ENCODE data around the gene CDH13.

DNA sequence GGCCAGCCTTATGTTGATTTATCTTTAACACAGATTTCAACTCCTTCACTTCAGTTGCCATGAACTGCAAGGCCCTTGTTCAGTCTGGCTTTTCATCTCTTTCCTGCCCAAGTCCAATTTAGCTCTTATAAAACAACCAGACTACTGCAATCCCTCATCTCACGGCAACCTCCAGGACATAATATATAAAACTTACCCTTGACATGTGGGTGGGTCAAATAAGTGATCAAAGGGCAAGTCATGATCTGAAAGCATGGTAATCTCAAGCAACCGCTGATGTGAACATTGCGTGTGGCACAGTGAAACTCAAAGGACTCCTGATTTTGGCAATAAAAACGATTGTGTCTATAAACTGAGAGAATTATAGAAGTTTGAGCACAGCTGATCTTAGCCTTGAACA lies 364.6 kb downstream of the CDH13 start:
- TF ChIP-seq, protein P1, sequence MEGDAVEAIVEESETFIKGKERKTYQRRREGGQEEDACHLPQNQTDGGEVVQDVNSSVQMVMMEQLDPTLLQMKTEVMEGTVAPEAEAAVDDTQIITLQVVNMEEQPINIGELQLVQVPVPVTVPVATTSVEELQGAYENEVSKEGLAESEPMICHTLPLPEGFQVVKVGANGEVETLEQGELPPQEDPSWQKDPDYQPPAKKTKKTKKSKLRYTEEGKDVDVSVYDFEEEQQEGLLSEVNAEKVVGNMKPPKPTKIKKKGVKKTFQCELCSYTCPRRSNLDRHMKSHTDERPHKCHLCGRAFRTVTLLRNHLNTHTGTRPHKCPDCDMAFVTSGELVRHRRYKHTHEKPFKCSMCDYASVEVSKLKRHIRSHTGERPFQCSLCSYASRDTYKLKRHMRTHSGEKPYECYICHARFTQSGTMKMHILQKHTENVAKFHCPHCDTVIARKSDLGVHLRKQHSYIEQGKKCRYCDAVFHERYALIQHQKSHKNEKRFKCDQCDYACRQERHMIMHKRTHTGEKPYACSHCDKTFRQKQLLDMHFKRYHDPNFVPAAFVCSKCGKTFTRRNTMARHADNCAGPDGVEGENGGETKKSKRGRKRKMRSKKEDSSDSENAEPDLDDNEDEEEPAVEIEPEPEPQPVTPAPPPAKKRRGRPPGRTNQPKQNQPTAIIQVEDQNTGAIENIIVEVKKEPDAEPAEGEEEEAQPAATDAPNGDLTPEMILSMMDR (IDR thresholded peaks at IDR 0.05) = no peak
- TF ChIP-seq ZFX (IDR thresholded peaks at IDR 0.05; ENCODE audit: borderline replicate concordance) = no peak
